Endothelial cell of umbilical vein (primary cell): Measurements from ENCODE around the gene RHOH. TPM values are rescaled to one million over a fixed set of nuclear protein-coding genes. Genes with fewer than 3 reads are reported as not detected.

ENCODE experiments used
- BruUV-seq: library from RNA; stranded (reverse); fragments of 400-500 nt; replicated peaks from 2 replicates; lab custom pipeline; 2021; lab: Mats Ljungman, UMichigan
- CTCF ChIA-PET: fragments of 300-600, 350-600 bp; sonication (Branson Sonifier 250); formaldehyde crosslinking; loops from one replicate; lab custom pipeline; 2021; ENCODE audit warnings: antibody characterized with exemption, inconsistent platforms; lab: Charles Lee
- POLR2A ChIA-PET: fragments of 300-600, 350-600 bp; sonication (Branson Sonifier 250); formaldehyde crosslinking; loops from one replicate; lab custom pipeline; 2021; ENCODE audit warnings: antibody characterized with exemption, inconsistent platforms; lab: Charles Lee
- DNase-seq: peaks from one replicate; pipeline ENCODE4 v3.0.0-alpha.2; 2011; ENCODE audit warnings: low read depth, low spot score
- FAIRE-seq: peaks from 2 replicates; lab custom pipeline; 2011; peaks lifted over from hg19 to GRCh38; lab: Jason Lieb, UNC
- H2AFZ ChIP-seq: 2 replicates; pipeline ENCODE4 v1.6.0; 2012; ENCODE audit warnings: low read depth, low read length, control low read depth, inconsistent platforms
- H3K27ac ChIP-seq: 2 replicates; pipeline ENCODE4 v1.5.1; 2011; ENCODE audit warnings: low read depth, mild to moderate bottlenecking, control low read depth, low read length, moderate library complexity; ENCODE audit not compliant: insufficient read depth
- H3K27me3 ChIP-seq, 2 experiments: 2 replicates each; pipeline versions ENCODE4 v1.6.0 to v1.6.1; 2011; ENCODE audit warnings: low read length in 2 of 2, mixed read lengths in 1 of 2; ENCODE audit not compliant: control insufficient read depth in 2 of 2, insufficient read depth in 2 of 2
- H3K36me3 ChIP-seq, 2 experiments: 2 replicates in 1 of 2; 3 replicates in 1 of 2; pipeline ENCODE4 v1.5.1; 2011; ENCODE audit warnings: low read length in 2 of 2, mild to moderate bottlenecking in 1 of 2, moderate library complexity in 1 of 2; ENCODE audit not compliant: control insufficient read depth in 2 of 2, insufficient read depth in 2 of 2; ENCODE audit errors: extremely low read depth in 1 of 2
- H3K4me1 ChIP-seq: 3 replicates; pipeline ENCODE4 v1.5.1; 2011; ENCODE audit warnings: mild to moderate bottlenecking, low read length; ENCODE audit not compliant: control insufficient read depth, insufficient read depth; ENCODE audit errors: extremely low read depth
- H3K4me2 ChIP-seq: 2 replicates; pipeline ENCODE4 v1.6.1; 2011; ENCODE audit warnings: low read length, control low read depth, mixed read lengths; ENCODE audit not compliant: insufficient read depth
- H3K4me3 ChIP-seq, 3 experiments: fragments of 200-600 bp in 1 of 3; sonication (generic), shearing (Covaris generic) in 1 of 3; replicated peaks in 1 of 3; 2 replicates each; pipeline ENCODE4 v1.5.1; 2011 to 2016; ENCODE audit warnings: control low read depth in 3 of 3, low read length in 3 of 3, mild to moderate bottlenecking in 2 of 3, inconsistent platforms in 1 of 3, low read depth in 1 of 3, moderate library complexity in 1 of 3; ENCODE audit not compliant: insufficient read depth in 1 of 3
- H3K79me2 ChIP-seq: 2 replicates; pipeline ENCODE4 v1.6.0; 2012; ENCODE audit warnings: low read length, inconsistent platforms; ENCODE audit not compliant: control insufficient read depth, insufficient read depth
- H3K9ac ChIP-seq: replicated peaks from 2 replicates; pipeline ENCODE3; 2011; ENCODE audit warnings: low read length, control low read depth; ENCODE audit not compliant: insufficient read depth; ENCODE audit errors: extremely low read depth
- H3K9me1 ChIP-seq: replicated peaks from 3 replicates; pipeline ENCODE4 v1.6.0; 2011; ENCODE audit warnings: mild to moderate bottlenecking, low read length; ENCODE audit not compliant: control insufficient read depth, insufficient read depth; ENCODE audit errors: extremely low read depth
- H3K9me3 ChIP-seq: replicated peaks from 2 replicates; pipeline ENCODE4 v1.5.1; 2012; ENCODE audit warnings: low read length, inconsistent platforms; ENCODE audit not compliant: control insufficient read depth, insufficient read depth
- H4K20me1 ChIP-seq: replicated peaks from 2 replicates; pipeline ENCODE3; 2011; ENCODE audit warnings: mild to moderate bottlenecking, low read length; ENCODE audit not compliant: control insufficient read depth, insufficient read depth; ENCODE audit errors: extremely low read depth
- EZH2 ChIP-seq: IDR thresholded peaks from 2 replicates; pipeline ENCODE4 v1.6.1; 2012; ENCODE audit warnings: borderline replicate concordance, low read depth, mild to moderate bottlenecking, moderate library complexity, low read length, inconsistent platforms; ENCODE audit not compliant: severe bottlenecking
- FOS ChIP-seq: IDR thresholded peaks from 2 replicates; pipeline ENCODE4 v1.6.1; 2011; ENCODE audit warnings: mild to moderate bottlenecking, low read length, moderate library complexity, borderline replicate concordance; ENCODE audit not compliant: insufficient read depth
- GATA2 ChIP-seq: IDR thresholded peaks from 2 replicates; pipeline ENCODE4 v1.7.0; 2011; ENCODE audit warnings: low read depth, mild to moderate bottlenecking, moderate library complexity, mixed read lengths, low read length; ENCODE audit not compliant: insufficient read length, insufficient read depth
- JUN ChIP-seq: IDR thresholded peaks from 2 replicates; pipeline ENCODE4 v1.6.1; 2011; ENCODE audit warnings: borderline replicate concordance, low read depth; ENCODE audit not compliant: insufficient read length, insufficient read depth
- POLR2A ChIP-seq: IDR thresholded peaks from 2 replicates; pipeline ENCODE4 v1.6.1; 2012; ENCODE audit warnings: low read depth, mild to moderate bottlenecking, control low read depth, low read length
- dilution Hi-C: fragments of 300-500 bp; cut with MboI; formaldehyde crosslinking; loops from one replicate; pipeline ENCODE4 v1.15.0; 2019; ENCODE audit warnings: low sequenced_read_pairs; ENCODE audit not compliant: extremely low pct_ligation_motif_present
- intact Hi-C: fragments of 100-400 bp; cut with micrococcal nuclease; formaldehyde crosslinking; loops from one replicate; pipeline ENCODE4 v1.10.0; 2022
- polyA plus RNA-seq, 4 experiments: library from polyadenylated mRNA; depleted of rRNA in 3 of 4; stranded (reverse) in 3 of 4; unstranded in 1 of 4; fragments of >200 nt; gene quantifications; 2 replicates each; pipeline versions ENCODE4 v1.2.1 to v1.2.3, GENCODE V29; 2011 to 2012; ENCODE audit warnings: missing spikeins in 1 of 4
- total RNA-seq: library from RNA; stranded (reverse); gene quantifications from 2 replicates; pipeline ENCODE4 v1.2.3, GENCODE V29; 2021
- TF ChIP-seq, protein P1 (sequence below), 2 donors: IDR thresholded peaks; 1 replicate in 1 of 2; 2 replicates in 1 of 2; pipeline ENCODE4 v1.5.1; 2011; ENCODE audit warnings: low read length in 2 of 2, mild to moderate bottlenecking in 2 of 2, moderate library complexity in 2 of 2, control low read depth in 1 of 2, inconsistent platforms in 1 of 2, low read depth in 1 of 2; ENCODE audit not compliant: insufficient read depth in 1 of 2; ENCODE audit errors: extremely low read depth in 1 of 2

RHOH gene
- total and polyA plus RNA-seq, 2 donors (not counting 3 experiments of a cell fraction or from before 2014, with no cell fraction given): not detected

- no peaks in the 10 kb centered on the region for H3K9me3 ChIP-seq
- H3K36me3 ChIP-seq: no peaks in the 10 kb centered on the region
- no peak overlapping the region for H3K9ac ChIP-seq
- CTCF ChIA-PET: interaction anchor here (1.1 to 2.7 kb wide), 4 partner anchors 20 to 69 kb away, joined by 3 to 17 read pairs (median 5); no protein-coding TSS in a partner anchor
- no peaks in the 10 kb centered on the region for H3K9me1 ChIP-seq
- H3K4me2 ChIP-seq: peak overlapping the region; percentile 21
- TF ChIP-seq, protein P1, sequence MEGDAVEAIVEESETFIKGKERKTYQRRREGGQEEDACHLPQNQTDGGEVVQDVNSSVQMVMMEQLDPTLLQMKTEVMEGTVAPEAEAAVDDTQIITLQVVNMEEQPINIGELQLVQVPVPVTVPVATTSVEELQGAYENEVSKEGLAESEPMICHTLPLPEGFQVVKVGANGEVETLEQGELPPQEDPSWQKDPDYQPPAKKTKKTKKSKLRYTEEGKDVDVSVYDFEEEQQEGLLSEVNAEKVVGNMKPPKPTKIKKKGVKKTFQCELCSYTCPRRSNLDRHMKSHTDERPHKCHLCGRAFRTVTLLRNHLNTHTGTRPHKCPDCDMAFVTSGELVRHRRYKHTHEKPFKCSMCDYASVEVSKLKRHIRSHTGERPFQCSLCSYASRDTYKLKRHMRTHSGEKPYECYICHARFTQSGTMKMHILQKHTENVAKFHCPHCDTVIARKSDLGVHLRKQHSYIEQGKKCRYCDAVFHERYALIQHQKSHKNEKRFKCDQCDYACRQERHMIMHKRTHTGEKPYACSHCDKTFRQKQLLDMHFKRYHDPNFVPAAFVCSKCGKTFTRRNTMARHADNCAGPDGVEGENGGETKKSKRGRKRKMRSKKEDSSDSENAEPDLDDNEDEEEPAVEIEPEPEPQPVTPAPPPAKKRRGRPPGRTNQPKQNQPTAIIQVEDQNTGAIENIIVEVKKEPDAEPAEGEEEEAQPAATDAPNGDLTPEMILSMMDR (IDR thresholded peaks at IDR 0.05; ENCODE audit: extremely low read depth in 1 of 2, insufficient read depth in 1 of 2, low read depth in 1 of 2, low read length in 2 of 2): no peak
- TF ChIP-seq EZH2 (no peak), FOS (no peak), GATA2 (no peak), POLR2A (no peak), JUN (no peak)
- H3K4me3 ChIP-seq: no peak overlapping the region
- FAIRE-seq (no peak), DNase-seq (no peak)
- POLR2A ChIA-PET: no interaction called here
- no peak overlapping the region for H2AFZ ChIP-seq
- H3K4me1 ChIP-seq: peaks cover 27% of the 10 kb centered on the region
- no peaks in the 10 kb centered on the region for H3K27me3 ChIP-seq
- H3K27ac ChIP-seq: peak overlapping the region; percentile 67
- no TSS peak for BruUV-seq
- intact Hi-C loops: no loop called here
- no peaks in the 10 kb centered on the region for H4K20me1 ChIP-seq
- H3K79me2 ChIP-seq: no peaks in the 10 kb centered on the region
- dilution Hi-C loops: no loop called here
These were observed 59.5 kb downstream of the RHOH start for GRCh38 chr4:40256329-40256728.
